GM20431 (cell line): ENCODE results near the gene KRI1.
"Not testable (repeated sequence)": the region's sequence is repeated elsewhere in the genome, so short reads cannot be mapped to it uniquely, and the experiment has no call there.

Source experiments
- in situ Hi-C: fragments of 300-500 bp; cut with MseI, MboI; formaldehyde crosslinking; loops from one replicate; pipeline ENCODE4 v1.15.0; 2020; ENCODE audit warnings: low sequenced_read_pairs; ENCODE audit not compliant: unreplicated experiment

KRI1 gene

DNA sequence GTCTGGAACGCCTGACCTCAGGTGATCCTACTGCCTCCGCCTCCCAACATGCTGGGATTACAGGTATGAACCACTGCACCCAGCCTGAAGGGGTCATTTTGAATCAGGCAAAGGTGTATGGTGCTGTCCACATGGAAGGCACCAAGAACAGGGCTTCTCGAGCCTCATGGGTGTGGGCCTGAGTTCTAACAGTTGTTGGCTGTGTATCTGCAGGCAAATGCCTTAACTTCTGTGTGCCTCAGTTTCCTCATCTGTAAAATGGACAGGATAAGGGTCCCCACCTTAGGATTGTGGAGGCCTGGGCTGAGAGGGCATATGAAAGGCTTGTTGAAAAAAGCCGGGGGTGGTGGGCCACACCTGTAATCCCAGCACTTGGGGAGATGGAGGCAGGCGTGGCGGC lies 12.1 kb upstream of the KRI1 start:
- in situ Hi-C loops: no loop called here

DNA sequence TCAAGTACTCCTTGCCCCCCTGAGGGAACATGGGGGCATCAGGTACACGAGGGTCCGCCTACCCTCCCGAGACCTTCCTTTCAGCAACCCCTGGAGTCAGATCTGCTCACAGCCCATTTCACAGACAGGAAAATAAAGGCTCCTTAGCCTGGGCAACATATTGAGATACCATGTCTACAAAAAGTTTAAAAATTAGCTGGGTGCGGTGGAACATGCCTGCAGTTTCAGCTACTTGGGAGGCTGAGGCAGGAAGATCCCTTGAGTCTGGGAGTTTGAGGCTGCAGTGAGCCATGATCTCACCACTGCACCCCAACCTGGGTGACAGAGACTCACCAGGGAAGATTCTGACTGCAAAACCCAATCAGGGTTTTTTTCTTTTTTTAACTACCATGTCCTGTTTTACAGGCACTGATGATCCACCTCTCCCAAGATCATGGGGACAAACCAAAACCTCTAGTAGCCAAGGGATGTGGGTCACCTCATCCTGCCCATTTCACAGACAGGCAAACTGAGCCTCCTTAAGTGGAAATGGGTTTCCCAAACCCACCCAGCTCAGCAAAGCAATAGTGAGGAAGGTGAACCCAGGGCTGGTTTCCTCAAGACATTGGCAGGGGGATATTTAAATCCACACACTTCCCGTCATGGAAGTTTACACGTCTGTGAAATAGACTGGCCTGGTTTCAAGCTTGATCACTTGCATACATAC lies 9.4 kb upstream of the KRI1 start:
- in situ Hi-C loops: no loop called here

DNA sequence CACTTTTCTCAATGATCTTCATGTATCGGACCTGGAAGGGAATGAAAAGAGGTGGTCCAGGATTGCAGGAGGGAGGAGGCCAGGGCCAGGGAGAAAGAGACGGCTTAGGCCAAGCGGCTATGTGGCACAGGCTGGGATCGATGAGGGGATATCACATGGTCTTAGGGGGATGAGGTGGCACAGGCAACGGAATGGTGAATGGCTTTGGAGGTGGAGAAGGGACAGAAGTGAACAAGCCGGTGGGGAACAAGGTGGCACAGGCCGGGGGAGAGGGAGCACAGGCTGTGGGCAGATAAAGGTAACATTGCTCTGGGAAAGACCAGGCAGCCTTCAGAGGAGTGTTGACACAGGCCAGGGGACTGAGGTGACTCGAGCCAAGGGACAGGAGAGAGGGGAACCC lies 8.7 kb upstream of the KRI1 start:
- in situ Hi-C loops: no loop called here

DNA sequence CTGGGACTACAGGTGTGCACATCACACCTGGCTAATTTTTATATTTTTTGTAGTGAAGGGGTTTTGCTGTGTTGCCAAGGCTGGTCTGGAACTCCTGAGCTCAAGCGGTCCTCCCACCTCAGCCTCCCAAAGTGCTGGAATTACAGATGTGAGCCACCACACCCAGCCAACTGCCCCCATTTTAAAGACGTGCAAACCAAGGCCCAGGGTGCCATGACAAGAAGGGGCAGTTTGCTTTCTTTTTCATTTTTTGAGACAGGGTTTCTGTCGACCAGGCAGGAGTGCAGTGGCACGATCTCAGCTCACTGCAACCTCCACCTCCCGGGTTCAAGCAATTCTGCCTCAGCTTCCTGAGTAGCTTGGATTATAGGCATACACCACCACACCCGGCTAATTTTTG lies 8.0 kb upstream of the KRI1 start:
- in situ Hi-C loops: not testable (repeated sequence)

DNA sequence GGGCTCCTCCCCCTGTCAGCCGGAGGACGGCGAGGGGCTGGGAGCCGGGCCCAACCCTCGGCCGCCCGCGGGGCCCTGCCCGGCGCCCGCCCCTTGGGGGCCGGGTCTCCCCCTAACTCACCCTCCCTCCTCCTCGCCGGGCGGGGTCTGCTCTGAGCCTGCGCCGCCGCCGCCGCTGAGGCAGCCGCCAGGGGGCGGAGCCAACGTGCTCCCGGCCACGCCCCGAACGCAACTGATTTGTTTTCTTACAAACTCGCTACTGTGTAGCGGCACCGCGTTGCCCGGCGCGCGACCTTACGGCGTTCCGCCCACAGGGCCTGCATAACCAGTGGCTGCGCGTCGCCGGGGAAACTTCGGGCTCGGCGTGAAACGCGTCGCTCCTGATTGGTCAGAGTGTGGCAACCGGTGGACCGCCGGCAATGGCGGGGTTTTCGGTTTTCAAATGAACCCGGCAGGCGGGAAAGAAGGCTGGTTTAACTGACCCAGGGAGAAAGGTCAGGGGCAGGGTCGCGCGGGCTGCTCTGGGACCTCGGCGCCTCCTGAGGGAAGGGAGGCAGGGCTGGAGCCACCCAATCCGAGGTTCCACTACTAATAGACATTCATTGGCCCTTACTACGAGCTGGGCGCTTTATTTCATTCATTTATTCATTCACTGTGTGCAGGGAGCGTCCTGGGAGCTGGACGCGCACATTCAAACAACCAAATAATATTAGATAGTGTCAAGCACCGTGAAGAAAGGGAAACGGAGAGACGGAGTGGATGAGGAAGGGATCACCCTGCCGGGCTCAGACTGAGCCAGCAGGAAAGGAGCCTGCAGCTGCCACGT lies 3.2 kb upstream of the KRI1 start, which contains the start of gene CDKN2D:
TSS of gene CDKN2D (minus strand) at position 154 of the 826 bp plus-strand sequence. CDS start 326 bp downstream, outside the sequence.
- in situ Hi-C loops: no loop called here

DNA sequence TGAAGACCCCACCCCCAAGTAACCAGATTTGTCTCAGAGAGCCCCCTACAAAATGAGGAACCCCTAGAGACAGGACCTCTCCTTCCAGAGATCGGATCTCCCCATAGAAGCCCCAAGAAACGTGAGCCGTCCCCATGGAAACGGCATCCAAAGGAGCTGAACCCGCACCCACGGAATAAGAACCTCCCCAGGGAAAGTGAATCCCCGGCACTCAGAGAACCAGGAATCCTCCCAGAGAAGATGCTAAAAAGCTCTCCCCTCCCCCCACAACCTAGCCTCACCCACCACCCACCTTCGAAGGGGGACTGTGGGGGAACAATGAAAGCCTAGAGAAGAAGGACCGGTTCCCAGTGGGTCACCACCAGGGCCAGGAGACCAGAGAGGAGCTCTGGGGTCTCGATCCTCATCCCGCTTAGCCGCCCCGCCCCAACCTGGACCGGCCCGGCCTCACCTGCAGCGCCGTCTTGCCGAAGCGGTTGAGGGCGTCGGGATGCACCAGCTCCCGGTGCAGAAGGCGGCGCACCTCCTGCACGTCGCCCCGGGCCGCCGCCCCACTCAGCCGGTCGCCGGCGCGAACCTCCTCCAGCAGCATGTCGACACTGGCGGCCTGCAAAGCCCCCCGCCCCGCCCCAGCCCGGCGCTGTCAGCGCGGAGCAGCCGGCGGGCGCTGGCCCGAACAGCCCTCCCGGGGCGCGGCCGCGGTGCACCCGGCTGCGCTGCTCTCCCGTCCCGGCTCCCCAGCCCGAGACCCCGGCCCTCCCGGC lies 2.4 kb upstream of the KRI1 start:
- in situ Hi-C loops: no loop called here

DNA sequence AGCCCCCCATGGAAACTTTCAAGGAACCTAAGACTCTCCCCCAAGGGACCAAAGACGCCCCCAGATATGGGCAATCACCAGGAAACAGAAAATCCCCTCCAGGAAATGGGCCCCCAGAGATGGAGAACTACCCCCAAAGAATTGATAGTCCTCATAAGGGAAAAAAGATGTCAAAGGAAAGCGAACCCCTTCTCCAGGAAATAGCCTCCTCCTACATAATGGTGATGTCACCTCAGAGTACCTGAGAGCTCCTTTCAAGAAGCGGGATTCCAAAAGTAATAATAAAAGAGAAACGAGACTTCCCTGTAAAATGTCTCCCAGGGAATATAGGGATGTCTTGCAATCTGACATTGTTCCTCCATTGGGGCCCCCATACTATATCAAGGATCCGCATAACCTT lies 1.8 kb upstream of the KRI1 start:
- in situ Hi-C loops: no loop called here

DNA sequence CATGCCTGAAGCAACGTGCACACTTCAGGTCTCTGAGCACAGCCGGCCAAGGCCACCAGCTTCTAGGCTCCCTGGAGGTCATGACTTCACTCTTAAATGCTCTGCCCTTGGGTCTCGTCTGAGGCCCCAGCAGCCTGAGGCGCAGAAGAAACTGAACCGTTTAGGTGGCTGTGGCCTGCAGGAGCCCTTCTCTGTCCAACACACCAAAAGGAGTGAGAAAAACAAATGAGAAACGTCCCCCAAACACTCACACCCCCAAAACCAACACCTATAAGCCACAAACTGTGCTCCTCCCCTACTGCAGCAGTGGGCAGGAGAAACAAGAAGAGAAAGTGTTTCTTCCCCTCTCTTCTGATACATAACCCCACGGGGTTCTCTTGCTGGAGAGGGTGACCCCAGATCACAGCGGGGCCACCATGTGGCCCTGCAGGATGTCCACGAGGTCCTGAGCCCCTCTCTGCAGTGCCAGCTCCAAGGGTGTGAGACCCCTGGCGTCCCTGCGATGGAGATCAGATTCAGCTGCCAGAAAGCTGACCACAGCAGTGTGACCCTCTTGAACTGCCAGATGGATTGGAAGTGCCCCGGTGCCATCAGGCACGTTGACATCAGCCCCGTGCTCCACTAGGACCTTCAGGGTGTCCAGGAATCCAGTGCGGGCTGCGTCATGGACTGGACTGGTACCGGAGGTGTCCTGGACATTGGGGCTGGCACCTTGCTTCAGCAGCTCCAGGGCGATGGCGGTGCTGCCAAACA lies 1.0 kb upstream of the KRI1 start:
- in situ Hi-C loops: no loop called here

DNA sequence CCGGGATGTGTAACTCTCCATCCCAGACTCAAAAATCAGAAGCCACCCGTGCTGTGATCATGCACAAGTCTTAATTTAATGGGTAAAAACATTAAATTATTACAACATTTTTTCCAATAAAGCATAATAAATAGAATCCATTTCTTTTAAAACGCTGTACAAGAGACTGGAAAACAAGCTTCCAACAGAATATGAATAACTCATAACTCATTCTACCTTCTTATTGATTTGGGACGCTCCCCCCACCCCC lies 523 bp upstream of the KRI1 start:
- in situ Hi-C loops: no loop called here

DNA sequence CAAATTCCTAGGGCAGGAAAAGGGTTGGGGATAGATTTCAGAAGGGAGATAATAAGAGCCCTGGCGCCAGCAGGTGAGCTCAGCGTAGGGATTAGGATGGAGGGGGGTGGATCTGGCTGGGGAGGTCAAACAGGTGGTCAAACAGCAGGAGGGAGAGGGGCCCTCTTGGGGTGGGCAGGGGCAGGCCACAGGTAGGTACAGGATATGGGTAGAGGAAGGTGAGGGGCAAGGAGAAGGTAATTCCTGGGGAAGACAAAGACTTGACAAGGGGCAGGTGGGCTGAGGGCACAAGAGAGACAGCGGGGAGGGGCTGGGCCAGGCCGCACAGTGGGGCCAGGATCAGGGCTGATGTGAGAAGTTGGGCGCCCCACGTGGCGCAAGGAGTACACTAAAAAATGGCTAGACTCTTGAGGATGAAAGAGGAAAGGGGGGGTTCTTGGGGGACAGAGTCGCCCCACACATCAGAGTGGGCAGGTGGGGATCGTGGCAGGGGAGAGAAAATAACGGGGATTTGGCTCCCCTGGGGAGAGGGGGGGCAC lies 713 bp downstream of the KRI1 start:
- in situ Hi-C loops: no loop called here

DNA sequence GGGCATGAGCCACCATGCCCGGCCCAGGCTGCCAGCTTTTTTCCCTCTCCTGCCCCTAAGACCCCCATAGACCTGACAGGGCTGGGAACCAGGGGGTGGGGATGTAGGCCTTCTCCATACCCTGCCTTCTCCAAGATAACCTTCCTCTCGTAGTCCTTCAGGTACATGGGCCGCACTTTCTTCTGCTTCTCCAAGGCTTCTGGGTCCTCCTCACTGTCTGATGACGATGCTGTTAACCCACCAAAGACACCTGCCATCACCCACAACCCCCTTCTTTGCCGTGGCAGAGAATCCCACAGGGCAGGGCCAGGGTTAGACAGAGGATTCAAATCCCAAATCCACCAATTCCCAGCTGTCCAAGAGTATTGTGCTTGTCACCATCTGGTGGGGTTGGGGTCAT lies 3.2 kb downstream of the KRI1 start:
- in situ Hi-C loops: no loop called here

DNA sequence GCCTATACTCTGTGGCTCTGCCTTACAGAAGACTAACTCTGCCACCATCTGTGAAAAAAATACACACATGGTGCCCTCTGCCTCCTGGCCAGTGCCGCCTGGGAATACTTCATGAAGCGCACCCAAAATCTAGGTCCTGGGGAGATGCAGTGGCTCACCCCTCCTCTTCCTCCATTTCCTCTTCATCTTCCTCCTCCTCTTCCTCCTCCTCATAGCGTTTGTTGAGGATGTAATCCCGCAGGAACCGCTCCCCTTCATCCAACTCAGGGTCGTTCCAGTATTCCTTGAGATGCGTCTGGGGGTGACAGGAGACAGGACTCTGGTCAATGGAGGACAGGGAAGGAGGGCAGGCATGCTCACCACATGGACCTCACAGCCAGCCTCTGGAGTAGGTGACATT lies 5.7 kb downstream of the KRI1 start:
- in situ Hi-C loops: no loop called here

DNA sequence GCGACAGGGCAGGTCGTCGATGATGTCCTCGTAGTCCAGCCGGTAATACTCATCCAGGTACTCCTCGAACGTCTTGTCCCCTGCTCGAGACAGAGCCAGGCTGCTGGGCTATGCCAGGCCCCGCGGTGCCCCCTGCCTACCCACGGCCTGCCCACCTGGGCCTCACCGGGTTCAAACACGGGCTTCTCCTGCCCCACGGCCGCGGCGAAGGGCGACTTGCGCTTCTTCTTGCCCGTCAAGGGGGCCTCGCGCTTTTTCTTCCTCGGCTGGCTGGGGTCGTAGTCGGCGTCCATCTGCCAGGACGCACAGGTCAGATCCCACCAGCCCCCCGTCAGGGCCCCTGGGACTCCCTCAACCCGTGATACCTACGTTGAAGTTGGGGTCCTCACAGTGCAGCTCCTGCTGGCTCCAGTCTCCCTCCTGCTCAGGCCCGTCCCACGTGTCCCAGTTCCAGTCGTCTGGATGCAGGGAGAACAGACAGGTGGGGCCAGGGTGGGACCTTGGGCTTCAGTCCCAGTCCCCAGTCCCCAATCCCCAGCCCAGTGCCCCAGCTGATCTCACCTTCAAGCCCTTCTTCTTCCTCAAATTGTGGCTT lies 8.1 kb downstream of the KRI1 start:
- in situ Hi-C loops: no loop called here

DNA sequence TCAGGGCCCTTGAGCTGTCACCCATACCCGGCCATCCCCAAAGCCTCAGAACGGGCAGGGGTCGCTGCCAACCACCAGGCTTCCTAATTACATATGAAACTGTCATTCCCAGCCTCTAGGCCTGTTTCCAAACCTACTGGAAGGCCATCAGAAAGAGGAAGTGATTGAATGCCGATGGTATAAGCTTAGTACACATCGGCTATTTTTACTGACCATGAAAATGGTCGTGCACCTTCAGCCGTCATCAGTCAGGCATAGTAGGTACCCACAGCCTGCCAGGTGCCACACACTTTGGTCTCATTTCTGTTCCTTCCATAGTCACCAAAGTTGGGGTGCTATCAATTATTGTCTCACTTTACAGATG lies 10.2 kb downstream of the KRI1 start:
- in situ Hi-C loops: no loop called here

DNA sequence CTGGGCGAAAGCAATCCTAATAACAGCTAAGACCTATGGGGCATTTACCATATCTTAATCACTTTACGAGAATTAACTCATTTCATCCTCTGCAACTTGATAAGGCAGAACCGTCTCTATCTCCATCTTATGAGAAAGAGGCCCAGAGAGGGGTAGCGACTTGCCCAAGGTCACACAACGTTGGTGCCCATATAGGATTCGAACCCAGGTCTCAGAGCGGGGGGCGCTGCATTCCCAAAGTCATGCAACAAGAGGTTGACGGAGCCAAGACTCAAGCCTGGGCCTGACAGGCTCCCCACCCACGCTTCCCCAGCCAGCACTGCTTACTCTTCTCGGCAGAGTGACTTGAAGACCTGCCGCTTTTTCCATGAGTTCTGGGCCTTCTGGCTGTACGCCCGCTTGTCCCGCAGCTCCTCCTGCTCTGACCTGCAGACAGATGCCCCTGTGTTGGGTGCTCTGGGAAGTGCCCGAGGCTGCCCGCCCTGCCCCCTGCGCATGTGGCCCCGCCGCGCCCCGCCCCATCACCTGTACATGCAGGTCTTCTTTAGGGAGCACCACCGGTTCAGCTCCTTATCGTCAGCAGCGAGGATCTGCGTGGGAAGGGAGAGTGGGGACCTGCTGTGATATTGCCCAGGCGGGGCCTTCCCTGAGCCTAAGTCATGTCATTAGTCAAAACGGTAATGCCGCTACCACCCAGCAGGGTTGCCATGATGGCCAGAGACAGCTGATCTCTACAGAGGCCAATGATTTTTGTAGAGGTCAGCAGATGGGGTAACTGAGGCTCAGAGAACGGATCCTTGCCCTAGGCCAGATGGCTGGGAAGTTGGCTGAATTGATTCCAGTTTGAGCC lies 10.8 kb downstream of the KRI1 start:
- in situ Hi-C loops: no loop called here

DNA sequence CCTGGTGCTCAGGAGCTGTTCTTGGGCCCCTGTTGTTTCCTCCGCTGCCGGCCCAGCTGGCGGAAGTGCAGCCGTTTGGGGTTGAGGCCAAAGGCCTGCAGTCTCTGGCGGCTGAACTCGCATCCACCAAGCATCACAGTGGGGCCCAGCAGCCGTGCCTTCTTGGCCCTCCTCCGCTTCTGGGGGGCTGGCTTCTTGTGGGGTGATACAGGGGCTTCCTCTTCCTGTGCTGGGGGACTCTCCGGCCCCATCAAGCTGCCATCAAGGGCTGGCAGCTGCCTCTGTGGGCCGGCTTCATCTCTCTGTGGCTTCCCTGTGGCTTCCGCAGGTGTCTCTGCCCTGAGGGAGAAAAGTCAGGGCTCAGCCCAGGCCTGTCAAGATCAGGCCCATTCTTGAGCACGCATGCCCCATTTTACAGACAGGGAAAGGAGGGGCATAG lies 11.8 kb downstream of the KRI1 start:
- in situ Hi-C loops: no loop called here

DNA sequence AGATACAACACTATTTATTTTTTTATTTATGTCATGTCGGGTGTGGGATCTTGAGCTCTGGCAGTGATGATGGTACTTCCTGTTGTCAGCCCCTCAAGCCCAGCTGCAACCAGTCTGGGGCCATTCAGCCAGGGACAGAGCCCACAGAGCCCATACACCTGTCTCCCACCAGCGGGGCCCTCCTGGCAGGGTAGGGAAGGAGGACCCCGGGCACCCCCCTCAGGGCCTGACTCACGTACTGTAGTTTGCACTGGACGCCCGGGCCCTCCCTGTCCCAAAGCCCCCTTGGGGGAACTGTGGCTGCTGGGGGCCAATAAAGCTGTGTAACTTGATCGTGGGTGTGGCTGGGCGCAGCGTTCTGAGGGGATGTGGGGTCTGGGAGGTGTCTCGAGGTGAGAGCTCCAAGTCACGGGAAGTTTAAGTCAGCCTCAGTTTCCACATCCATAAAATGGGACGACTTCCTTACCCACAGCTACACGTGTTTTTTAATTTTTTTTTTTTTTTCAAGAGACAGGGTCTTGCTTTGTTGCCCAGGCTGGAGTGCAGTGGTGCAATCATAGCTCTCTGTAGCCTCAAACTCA lies 12.6 kb downstream of the KRI1 start:
- in situ Hi-C loops: no loop called here

DNA sequence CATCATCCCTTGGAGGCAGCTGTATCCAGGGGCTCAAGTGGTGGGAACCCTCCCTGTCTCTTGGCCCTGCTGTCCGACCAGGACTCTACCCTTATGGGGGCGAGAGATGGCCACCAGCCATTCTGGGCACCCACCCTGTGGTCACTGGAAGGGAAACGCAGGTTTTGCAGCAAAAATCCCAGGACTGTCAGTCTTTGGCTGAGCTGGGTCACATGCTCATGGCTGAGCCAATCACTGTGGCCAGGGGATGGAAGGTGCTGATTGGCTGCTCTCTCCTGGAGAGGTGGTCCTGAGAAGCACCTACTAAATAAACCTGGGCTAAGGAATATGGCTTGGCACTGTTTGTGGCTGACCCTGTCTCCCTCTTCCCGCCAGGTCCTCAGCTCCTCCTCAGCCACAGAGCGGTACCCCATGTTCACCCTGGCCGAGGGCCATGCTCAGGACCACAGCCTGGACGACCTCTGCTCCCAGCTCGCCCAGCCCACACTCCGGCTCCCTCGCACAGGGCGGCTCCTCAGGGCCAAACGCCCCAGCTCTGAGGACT lies 13.2 kb downstream of the KRI1 start:
- in situ Hi-C loops: no loop called here
